Psoas muscle (tissue), 8 donors: ENCODE results near the gene DCAF4. TPM values are rescaled to one million over a fixed set of nuclear protein-coding genes. Genes with fewer than 3 reads are reported as not detected.

ENCODE experiments used
- ATAC-seq, 4 donors: fragments of 200-7000 bp; cut with Tn5 transposase; one replicate each; pipeline ENCODE4 v1.9.1; 2020; ENCODE audit warnings: moderate library complexity in 3 of 4, mild to moderate bottlenecking in 2 of 4
- DNase-seq, 2 donors: peaks; one replicate each; pipeline ENCODE4 v3.0.0-alpha.2; 2020
- H3K27ac ChIP-seq: fragments of 200-600 bp; one replicate; pipeline ENCODE4 v1.8.0; 2022
- H3K27me3 ChIP-seq, 3 donors: fragments of 200-600 bp in 1 of 3; one replicate each; pipeline versions ENCODE4 v1.6.1 to v1.8.0; 2013 to 2022; ENCODE audit warnings: low read length in 2 of 3, mild to moderate bottlenecking in 2 of 3, moderate library complexity in 1 of 3; ENCODE audit not compliant: insufficient read depth in 3 of 3
- H3K36me3 ChIP-seq, 2 donors: fragments of 200-600 bp in 1 of 2; one replicate each; pipeline versions ENCODE4 v1.6.1 to v1.8.0; 2013 to 2022; ENCODE audit warnings: low read depth in 1 of 2, mild to moderate bottlenecking in 1 of 2, moderate library complexity in 1 of 2; ENCODE audit not compliant: insufficient read depth in 1 of 2
- H3K4me1 ChIP-seq: fragments of 200-600 bp; one replicate; pipeline ENCODE4 v1.8.0; 2022
- H3K4me3 ChIP-seq: fragments of 200-600 bp; one replicate; pipeline ENCODE4 v1.8.0; 2022; ENCODE audit warnings: mild to moderate bottlenecking
- H3K9me3 ChIP-seq: fragments of 200-600 bp; one replicate; pipeline ENCODE4 v1.8.0; 2022
- WGBS, 3 donors: extraction: QIAGEN DNeasy Blood & Tissue Kit; methylation state at CpG; one replicate each; pipeline versions ENCODE4 v1.1.6 to v1.1.7; 2013; 5-methylcytosine and 5-hydroxymethylcytosine counted together
- intact Hi-C, 2 donors: fragments of 100-400 bp; cut with DNase I; formaldehyde crosslinking; loops; one replicate each; pipeline versions ENCODE4 v1.11.0 to v1.14.2; 2022
- polyA plus RNA-seq, 3 donors: library from polyadenylated mRNA; stranded (reverse); fragments of 200-250 nt; gene quantifications; one replicate each; pipeline ENCODE4 v1.2.3, GENCODE V29; 2013
- total RNA-seq, 4 donors: library from RNA; stranded (reverse); fragmentation: NEBNext Ultra II Directional in 2 of 4; extraction: Animal tissue kit (Norgen Biotek cat#: 25700) in 2 of 4; gene quantifications; one replicate each; pipeline versions ENCODE4 v1.2.1 to v1.2.4, GENCODE V29; 2021 to 2023
- TF ChIP-seq, protein P1 (sequence below): fragments of 200-600 bp; IDR thresholded peaks from one replicate; pipeline ENCODE4 v1.8.0; 2022; ENCODE audit warnings: antibody characterized with exemption
- donor health status: healthy with polysubstance abuse.
- donor health status: DM: no; HTN: no; CAD: no; lungs with moderate emphysema.
- donor health status: Bipolar disorder and iron deficiency.
- donor health status: healthy.
- donor health status: DM: yes; HTN: yes; CAD: no.
- donor health status: DM: no; HTN: no; CAD: no.
- donor health status: DM: no; HTN: no; CAD: no.
- donor health status: DM: yes; HTN: yes; CAD: no.

Gene DCAF4
- total and polyA plus RNA-seq, 7 donors, result 11.1 to 26.0 (median 18.1) TPM

DNA sequence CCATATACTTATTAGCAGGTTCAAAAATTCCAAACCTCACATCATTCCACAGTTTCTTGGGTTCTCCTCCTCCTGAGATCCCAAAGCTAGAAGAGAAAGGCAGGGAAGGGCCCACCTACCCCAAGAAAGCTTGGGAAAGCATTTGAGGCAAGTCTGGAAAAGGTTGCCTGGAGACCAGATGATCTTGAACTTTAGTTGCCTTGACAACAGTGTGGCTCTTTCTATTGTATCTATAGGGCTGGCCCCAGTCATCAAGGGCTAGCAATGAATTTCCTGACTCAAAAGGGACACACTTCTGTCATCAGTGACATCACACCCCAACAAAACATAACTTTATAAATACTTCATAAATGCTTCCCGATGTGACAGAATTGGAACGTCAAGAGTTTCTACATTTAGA, 60.6 kb downstream of the DCAF4 start:
- ATAC-seq (no peak), DNase-seq (no peak)
- Histone ChIP-seq H3K9me3 (no peaks in the 10 kb centered on the region), H3K27me3 (no peaks in the 10 kb centered on the region), H3K4me1 (no peaks in the 10 kb centered on the region), H3K36me3 (peaks cover 0 to 66% of the 10 kb centered on the region in 2 donors), H3K4me3 (no peak overlapping the region), H3K27ac (no peak overlapping the region)
- intact Hi-C loops, result no loop called here
- TF ChIP-seq, protein P1, sequence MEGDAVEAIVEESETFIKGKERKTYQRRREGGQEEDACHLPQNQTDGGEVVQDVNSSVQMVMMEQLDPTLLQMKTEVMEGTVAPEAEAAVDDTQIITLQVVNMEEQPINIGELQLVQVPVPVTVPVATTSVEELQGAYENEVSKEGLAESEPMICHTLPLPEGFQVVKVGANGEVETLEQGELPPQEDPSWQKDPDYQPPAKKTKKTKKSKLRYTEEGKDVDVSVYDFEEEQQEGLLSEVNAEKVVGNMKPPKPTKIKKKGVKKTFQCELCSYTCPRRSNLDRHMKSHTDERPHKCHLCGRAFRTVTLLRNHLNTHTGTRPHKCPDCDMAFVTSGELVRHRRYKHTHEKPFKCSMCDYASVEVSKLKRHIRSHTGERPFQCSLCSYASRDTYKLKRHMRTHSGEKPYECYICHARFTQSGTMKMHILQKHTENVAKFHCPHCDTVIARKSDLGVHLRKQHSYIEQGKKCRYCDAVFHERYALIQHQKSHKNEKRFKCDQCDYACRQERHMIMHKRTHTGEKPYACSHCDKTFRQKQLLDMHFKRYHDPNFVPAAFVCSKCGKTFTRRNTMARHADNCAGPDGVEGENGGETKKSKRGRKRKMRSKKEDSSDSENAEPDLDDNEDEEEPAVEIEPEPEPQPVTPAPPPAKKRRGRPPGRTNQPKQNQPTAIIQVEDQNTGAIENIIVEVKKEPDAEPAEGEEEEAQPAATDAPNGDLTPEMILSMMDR, result no peak
- whole genome bisulfite sequencing, 3 donors, result 85 to 91% (median 88%) methylated on average over 2 of the region's 2 CpGs

DNA sequence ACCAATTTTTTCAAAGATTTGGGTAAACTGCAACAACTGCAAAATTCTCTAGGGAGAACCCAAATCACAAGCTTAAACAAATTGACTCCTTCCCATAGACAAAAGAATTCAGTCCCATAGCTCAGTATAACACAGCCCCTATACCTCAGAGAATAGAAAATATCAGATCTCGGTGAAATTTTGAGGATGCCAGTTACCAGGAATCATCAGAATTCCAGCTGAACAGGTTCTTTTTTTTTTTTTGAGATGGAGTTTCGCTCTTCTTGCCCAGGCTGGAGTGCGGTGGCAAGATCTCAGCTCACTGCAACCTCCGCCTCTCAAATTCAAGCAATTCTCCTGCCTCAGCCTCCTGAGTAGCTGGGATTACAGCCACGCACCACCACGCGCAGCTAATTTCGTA, 63.9 kb downstream of the DCAF4 start:
- no peaks in the 10 kb centered on the region for H3K4me1 ChIP-seq
- no peak overlapping the region for H3K4me3 ChIP-seq
- WGBS, 3 donors, result 97 to 99% (median 98%) methylated on average over 8 of the region's 8 CpGs
- intact Hi-C loops, result no loop called here
- TF ChIP-seq, protein P1, result no peak
- ATAC-seq, result no peak
- peaks cover 3 to 71% of the 10 kb centered on the region in 2 donors for H3K36me3 ChIP-seq
- H3K27ac ChIP-seq, result no peak overlapping the region
- DNase-seq, result no peak
- no peaks in the 10 kb centered on the region for H3K9me3 ChIP-seq
- no peaks in the 10 kb centered on the region for H3K27me3 ChIP-seq

DNA sequence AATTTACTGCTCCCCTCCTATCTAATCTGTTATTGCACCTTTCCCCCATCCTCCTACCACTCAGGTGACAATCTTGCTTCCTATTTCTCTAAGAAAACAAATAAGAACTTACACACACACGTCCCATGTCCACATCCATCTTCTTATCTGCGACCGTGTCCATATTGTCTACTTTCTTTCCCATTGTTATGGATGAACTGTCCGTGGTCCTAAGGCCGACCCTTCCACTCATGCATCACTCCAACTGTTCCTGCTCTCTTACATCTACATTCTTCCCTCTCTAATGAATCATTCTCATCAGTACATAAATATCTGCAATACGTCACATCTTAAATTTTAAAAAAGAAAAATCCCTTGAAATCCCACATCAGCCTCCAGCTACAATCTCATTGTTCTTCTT, 70.7 kb downstream of the DCAF4 start:
- Histone ChIP-seq H3K4me3 (no peak overlapping the region), H3K27ac (no peak overlapping the region), H3K4me1 (no peaks in the 10 kb centered on the region), H3K9me3 (no peaks in the 10 kb centered on the region), H3K36me3 (peaks cover 7 to 61% of the 10 kb centered on the region in 2 donors), H3K27me3 (no peaks in the 10 kb centered on the region)
- no peak for ATAC-seq
- WGBS, 3 donors, result 93 to 94% (median 94%) methylated on average over 6 of the region's 6 CpGs
- DNase-seq, result no peak
- intact Hi-C loops, result no loop called here
- TF ChIP-seq, protein P1, result no peak

DNA sequence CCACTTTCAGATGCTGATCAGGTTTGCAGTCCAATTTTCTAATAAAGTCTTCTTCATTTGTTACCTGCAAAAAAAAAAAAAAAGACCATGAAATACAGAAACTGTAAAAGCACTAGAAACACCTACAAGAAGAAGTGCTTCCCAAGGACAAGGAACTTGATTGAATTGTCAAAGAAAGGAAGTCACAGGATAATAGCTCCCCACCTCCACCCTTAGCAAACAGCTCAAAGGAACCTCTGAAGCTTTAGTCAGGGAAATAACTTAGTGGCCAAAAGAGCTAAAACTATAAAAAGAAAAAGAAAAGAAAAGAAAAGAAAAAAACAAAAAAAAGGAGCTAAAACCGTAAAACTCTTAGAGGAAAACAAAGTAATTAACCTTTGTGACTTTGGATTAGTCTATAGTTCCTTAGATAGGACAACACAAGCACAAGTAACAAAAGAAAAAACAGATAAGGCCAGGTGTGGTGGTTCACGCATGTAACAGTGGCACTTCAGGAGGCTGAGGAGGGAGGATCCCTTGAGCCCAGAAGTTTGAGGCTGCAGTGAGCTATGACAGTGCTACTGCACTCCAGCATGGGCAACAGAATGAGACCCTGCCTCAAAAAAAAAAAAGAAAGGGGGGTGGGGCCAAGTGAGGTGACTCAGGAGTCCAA, 72.1 kb downstream of the DCAF4 start:
- Histone ChIP-seq H3K4me1 (no peaks in the 10 kb centered on the region), H3K27ac (no peak overlapping the region), H3K36me3 (peaks cover 4 to 47% of the 10 kb centered on the region in 2 donors), H3K9me3 (no peaks in the 10 kb centered on the region), H3K4me3 (no peak overlapping the region), H3K27me3 (no peaks in the 10 kb centered on the region)
- TF ChIP-seq, protein P1, result no peak
- intact Hi-C loops, result no loop called here
- DNase-seq (no peak), ATAC-seq (no peak)
- WGBS, 3 donors, result 86 to 92% (median 89%) methylated on average over 2 of the region's 2 CpGs

DNA sequence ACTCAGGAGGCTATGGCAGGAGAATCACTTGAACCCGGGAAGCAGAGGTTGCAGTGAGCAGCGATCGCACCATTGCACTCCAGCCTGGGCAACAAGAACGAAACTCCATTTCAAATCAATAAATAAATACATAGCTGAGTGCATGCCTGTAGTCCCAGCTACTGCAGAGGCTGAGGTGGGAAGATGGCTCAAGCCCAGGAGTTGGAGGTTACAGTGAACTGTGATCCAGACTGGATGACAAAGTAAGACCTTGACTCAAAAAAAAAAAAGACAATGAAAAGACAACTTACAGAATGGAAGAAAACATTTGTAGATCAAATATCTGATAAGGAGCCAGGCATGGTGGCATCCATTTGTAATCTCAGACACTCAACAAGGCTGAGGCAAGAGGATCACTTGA, 73.1 kb downstream of the DCAF4 start:
- no peaks in the 10 kb centered on the region for H3K4me1 ChIP-seq
- H3K9me3 ChIP-seq, result no peaks in the 10 kb centered on the region
- intact Hi-C loops, result no loop called here
- no peak for DNase-seq
- H3K27me3 ChIP-seq, result no peaks in the 10 kb centered on the region
- no peak overlapping the region for H3K4me3 ChIP-seq
- no peak overlapping the region for H3K27ac ChIP-seq
- TF ChIP-seq, protein P1, result no peak
- 94 to 97% (median 96%) methylated on average over 4 of the region's 4 CpGs for WGBS, 3 donors
- no peak for ATAC-seq
- H3K36me3 ChIP-seq, result peaks cover 4 to 43% of the 10 kb centered on the region in 2 donors
